HL-60/S4 treated with phorbol 12-myristate 13-acetate at 8.2 ng/mL for 4 days and 3 days (cell line): ENCODE data around the gene GLS.
"Not testable (repeated sequence)": the region's sequence is repeated elsewhere in the genome, so short reads cannot be mapped to it uniquely, and the experiment has no call there.

Source experiments
- in situ Hi-C: fragments of 300-500 bp; cut with MboI; formaldehyde crosslinking; loops from 2 replicates; pipeline ENCODE4 v1.15.0; 2022; ENCODE audit warnings: low sequenced_read_pairs

The GLS gene

DNA sequence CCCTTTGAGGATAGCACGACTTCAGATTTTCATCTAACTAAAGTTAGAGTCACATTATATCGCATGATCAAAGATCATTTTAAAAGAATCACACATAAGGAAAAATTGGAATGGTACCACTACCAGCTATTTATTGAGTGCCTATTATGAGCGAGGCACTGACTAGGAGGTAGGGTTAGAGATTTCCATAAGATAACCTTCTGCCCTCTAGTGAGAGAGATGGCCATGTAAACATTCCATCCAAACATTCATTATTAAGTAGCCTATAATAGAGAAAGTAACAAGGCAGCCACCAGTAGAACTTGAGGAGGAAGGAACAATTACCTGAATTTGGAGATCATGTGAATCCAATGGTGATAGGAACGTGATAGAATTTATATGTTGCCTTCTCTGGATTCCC, 25.4 kb upstream of the GLS start:
- in situ Hi-C loops: no loop called here

DNA sequence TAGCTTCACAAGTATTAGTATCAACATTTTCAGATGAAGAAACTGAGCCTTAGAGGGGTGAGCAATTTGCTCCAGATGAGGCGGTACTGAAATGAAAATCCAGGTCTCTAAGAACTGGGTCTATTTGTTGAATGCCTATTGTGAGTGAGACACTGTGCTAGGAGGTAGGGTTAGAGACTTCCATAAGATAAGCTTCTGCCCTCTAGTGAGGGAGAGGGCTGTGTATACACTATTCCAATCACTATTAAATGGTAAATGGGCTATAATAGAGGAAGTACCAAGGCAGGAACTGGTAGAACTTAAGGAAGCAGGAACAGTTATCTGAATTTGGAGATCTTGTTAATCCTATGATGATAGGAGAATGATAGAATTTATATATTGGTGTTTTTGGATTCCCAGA, 23.6 kb upstream of the GLS start:
- in situ Hi-C loops: no loop called here

GRCh38 chr2:190858817-190859216, 21.8 kb upstream of the GLS start:
- in situ Hi-C loops: no loop called here

DNA sequence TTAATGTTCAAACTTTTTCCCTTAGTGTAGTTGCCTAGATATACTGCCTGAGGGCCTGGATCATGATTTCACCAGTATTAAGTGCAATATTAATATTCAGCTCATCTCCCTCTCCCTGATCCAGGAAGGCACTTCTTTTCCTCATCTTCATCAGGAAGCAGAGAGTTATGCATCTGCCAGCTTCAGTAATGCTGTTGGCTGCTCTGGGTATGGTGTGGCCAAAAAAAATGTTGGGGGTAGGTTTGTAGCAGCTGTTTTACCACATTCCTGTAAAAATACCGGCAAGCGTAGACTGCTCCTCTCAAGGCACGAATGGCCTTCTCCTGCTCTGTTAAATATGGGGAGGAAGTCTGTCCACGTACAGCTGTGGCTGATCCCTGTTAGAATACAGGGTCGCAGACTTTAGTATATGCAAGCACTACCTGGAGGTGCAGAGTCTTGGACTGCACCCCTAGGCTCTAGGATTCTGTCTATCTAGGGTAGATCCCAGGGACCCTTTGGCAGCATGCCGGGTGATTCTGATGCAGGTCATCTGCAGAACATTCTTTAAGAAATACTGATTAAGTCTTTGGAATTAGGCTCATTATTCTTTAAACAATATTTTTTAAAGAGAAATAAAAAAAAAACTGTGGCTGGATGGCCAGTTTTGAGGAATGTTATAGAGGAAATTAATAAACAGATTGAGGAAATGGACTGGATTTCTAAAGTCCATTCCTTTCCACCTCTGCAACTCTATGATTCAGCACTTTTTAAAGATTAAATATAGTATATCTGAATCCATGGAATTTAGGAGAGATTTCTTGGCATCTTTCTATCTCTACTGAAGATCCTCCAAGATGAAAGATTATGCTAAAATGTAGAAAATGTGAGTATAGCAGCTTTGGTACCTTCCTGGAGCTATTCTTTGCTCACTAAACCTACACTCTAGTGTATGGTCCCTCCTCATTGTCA, 21.0 kb upstream of the GLS start:
- in situ Hi-C loops: no loop called here

GRCh38 chr2:190860985-190861680, 19.5 kb upstream of the GLS start:
- in situ Hi-C loops: no loop called here

- in situ Hi-C loops: not testable (repeated sequence)
Measured at GRCh38 chr2:190862128-190862527, 18.5 kb upstream of the GLS start.

DNA sequence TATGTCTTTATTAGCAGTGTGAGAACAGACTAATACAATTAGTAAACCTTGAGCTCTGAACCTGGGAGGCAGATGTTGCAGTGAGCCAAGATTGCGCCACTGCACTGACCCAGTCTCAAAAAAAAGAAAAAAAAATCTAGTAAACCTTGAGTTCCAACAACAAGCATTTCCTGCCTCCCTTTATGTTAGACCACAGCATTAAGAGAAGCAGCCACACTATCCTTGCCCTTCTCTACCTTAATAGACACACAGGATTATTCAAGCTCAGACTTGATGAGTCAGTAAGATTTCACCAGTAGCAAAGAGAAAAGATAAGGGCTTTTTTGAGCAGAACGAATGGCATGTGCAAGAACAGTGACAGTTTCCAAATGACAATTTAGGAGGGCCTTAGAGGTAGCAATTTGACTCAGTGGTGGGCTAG, 18.0 kb upstream of the GLS start:
- in situ Hi-C loops: no loop called here

GRCh38 chr2:190863946-190864345, 16.7 kb upstream of the GLS start:
- in situ Hi-C loops: no loop called here

GRCh38 chr2:190864375-190864774, 16.2 kb upstream of the GLS start:
- in situ Hi-C loops: no loop called here

GRCh38 chr2:190867212-190867611, 13.4 kb upstream of the GLS start:
- in situ Hi-C loops: no loop called here

GRCh38 chr2:190867832-190868231, 12.8 kb upstream of the GLS start:
- in situ Hi-C loops: no loop called here

GRCh38 chr2:190869721-190870120, 10.9 kb upstream of the GLS start:
- in situ Hi-C loops: no loop called here

DNA sequence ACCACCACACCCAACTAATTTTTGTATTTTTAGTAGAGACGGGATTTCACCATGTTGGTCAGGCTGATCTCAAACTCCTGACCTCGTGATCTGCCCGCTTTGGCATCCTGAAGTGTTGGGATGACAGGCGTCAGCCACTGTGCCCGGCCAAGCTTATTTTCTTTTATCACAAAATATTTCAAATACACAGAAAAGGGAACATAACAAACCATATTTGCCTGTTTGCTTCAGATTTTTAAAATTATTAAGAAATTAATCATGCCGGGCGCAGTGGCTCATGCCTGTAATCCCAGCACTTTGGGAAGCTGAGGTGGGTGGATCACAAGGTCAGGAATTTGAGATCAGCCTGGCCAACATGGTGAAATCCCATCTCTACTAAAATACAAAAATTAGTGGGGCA, 7.2 kb upstream of the GLS start:
- in situ Hi-C loops: not testable (repeated sequence)

DNA sequence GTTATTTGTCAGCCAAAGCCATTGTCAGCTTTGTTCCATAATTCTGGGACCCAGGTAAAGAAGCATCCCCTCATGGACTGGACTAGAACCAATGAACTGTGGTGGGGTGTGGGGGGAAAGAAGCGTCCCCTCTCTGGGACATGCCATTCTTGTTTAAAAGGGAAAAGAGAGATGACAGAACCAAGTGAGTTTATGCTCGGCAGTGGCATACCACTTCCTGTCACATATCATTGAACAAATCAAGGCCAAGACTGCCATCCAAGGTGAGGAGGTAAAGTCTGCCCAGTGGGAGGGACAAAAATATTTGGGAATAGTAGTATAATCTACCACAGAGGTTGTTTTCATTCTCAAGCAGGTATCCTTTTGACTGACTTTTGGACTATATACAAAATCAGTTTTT, 4.7 kb upstream of the GLS start:
- in situ Hi-C loops: no loop called here

GRCh38 chr2:190876631-190877030, 4.0 kb upstream of the GLS start:
- in situ Hi-C loops: no loop called here

DNA sequence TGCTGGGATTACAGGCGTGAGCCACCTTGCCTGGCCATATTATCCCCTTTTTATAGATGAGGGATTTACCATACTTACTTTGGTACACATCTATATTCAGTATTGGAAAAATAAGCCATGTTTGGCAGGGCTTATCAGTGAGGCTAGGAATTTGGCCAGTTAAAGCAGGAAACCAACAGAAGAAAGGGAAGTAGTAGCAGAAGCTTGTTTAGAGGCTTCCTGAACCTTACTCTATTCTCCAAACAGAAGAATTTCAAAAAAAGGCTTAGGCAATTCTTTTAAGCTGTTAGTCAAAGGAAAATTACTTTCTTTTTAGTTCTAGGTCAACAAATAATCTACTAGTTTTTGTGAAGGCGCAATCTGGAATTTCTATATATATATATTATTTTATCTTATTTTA, 3.2 kb upstream of the GLS start:
- in situ Hi-C loops: no loop called here

DNA sequence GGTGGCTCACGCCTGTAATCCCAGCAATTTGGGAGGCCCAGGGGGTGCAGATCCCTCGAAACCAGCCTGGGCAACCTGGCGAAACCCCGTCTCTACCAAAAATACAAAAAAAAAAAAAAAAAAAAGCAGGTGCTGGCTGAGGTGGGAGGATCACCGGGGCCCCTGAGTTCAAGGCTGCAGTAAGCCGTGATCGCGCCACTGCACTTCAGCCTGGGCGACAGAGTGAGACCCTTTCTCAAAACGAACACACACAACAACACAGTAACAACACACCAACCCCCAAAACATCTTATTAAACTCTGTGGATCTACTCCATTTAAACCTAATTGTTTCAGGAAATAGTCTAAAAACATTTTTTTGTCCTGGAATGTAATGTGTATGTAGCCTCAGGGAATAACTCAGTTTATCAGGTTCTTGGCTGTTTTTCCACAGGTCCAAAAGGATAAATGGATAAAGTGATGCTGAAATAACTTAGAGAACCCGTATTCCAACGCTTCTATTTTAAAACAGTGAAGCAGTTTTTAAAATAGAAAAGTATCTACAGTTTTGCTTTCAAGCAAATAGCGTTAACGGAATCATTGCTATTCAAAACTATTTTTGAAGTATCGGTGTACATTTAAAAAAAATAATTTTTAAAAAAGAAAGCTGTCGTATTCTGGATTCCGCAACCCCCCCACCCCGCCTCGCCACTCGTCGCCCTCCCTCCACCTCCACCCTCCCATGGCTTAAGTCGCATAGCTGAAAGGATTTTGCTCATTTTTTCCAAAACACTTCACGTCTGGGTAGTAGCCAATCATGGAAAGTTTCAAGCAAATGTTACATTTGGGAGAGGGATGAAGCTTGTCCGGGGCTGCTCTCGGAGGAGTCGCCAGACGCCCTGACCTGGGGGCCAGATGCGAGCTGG, 895 bp upstream of the GLS start:
- in situ Hi-C loops: no loop called here

DNA sequence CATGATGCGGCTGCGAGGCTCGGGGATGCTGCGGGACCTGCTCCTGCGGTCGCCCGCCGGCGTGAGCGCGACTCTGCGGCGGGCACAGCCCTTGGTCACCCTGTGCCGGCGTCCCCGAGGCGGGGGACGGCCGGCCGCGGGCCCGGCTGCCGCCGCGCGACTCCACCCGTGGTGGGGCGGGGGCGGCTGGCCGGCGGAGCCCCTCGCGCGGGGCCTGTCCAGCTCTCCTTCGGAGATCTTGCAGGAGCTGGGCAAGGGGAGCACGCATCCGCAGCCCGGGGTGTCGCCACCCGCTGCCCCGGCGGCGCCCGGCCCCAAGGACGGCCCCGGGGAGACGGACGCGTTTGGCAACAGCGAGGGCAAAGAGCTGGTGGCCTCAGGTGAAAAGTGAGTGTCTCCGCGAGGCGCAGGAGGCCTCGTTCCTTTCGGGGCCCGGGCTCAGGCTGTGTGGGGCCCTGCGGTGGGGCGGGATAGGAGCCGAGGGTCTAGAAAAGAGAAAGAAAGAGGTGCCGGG, 520 bp downstream of the GLS start:
- in situ Hi-C loops: no loop called here

DNA sequence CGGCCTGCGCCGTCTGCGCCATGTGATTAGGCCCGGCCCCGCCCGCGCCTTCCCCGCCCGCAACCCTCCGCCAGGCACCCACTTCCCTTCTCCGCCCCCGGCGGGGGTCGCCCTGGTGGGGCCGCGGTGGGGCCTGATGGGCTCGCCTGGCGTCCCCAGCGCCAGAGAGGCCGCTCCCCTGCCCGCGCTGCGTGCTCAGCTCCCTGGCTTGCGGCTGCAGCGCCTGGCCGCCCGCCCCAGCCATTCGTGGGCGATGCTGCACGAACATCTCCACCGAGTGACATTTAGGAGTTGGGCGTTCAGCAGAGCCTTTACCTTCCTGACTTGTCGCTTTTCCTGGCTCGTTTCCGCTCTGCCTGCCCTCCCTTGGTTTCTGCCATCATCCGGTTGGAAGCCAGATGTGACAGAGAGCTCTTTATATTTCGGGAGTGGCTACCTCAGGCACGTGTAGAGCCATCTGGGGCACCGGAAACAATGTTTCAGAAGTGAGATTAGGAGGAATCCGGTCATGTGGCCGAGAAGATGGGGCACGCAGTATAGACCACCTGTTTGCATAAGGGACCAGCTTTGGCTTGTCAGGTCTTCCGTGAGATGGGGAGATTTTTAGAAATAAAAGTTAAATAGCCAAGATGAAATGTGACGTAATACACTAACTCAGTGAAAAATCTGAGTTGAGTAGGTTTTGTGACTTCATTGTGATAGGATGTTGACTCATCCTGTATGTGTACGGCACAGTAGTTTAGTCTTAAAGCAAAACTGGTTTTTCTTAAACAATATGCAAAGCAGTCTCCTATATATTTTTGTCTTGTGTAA, 1.2 kb downstream of the GLS start:
- in situ Hi-C loops: no loop called here

GRCh38 chr2:190882411-190882766, 1.8 kb downstream of the GLS start:
- in situ Hi-C loops: no loop called here
